Cortex of kidney (tissue), 1 donor: ENCODE results near the gene TMEM19.
"Not testable (repeated sequence)": the region's sequence is repeated elsewhere in the genome, so short reads cannot be mapped to it uniquely, and the experiment has no call there.

Experiments
- DNase-seq: peaks from one replicate; lab custom pipeline; 2025; lab: John Stamatoyannopoulos, UW

Gene TMEM19

GRCh38 chr12:71666259-71666658 is 19.6 kb upstream of the TMEM19 start:
- no peak for DNase-seq

GRCh38 chr12:71671311-71671710 is 14.6 kb upstream of the TMEM19 start:
- no peak for DNase-seq

DNA sequence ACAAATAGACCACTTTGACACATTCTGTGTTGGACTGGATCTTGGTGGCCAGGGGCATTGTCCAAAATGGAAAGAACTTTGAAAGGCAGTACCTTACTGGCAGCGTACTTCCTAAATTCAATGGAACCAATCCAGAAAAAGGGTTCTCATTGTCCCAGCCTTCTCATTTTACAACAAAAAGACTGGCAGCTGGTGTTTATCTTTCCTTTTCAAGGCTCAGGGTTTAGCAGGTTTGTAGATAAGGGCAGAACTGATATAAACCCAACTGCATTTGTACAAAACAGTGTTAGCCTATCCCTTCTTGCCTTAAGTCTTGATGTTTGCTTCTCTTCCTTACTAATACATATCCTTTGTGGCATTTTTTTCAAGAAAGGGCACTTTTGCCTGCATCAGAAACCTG is 14.1 kb upstream of the TMEM19 start:
- DNase-seq, result no peak

DNA sequence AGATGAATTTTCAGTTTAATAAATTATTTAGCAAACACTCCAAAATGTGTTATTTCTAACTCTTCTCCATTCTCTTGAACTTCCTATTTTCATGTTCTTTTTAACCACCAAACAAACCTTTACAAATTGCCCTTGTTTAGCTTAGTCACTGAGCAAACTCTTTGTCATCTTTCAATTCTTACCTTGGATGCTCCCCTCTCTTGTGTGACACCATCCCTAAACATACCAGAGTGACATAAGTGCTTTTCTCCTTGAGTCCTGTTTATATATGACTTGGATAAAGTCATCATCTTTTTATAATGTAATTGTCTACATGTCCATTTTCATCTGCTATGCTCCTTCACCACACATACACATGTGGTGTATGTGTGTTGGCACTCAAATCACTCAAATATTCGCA is 3.4 kb upstream of the TMEM19 start:
- no peak for DNase-seq

DNA sequence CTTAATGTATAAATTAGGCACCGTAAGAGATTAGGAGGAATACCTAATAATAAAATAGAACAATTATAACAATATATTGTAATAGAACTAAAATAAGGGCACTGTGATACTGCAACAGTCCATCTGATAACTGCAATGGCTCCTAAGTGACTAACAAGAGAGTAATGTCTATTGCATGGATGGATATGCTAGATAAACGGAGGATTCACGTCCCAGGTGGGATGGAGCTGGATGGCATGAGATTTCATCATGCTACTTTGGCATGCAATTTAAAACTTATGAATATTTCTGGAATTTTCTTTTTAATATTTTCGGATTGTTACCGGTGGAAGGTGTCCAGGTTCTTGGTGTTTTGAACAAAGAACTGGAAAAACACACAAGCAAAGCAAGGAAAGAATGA is 2.2 kb upstream of the TMEM19 start:
- no peak for DNase-seq

- no peak for DNase-seq
Measured at GRCh38 chr12:71684081-71684480, 1.8 kb upstream of the TMEM19 start.

DNA sequence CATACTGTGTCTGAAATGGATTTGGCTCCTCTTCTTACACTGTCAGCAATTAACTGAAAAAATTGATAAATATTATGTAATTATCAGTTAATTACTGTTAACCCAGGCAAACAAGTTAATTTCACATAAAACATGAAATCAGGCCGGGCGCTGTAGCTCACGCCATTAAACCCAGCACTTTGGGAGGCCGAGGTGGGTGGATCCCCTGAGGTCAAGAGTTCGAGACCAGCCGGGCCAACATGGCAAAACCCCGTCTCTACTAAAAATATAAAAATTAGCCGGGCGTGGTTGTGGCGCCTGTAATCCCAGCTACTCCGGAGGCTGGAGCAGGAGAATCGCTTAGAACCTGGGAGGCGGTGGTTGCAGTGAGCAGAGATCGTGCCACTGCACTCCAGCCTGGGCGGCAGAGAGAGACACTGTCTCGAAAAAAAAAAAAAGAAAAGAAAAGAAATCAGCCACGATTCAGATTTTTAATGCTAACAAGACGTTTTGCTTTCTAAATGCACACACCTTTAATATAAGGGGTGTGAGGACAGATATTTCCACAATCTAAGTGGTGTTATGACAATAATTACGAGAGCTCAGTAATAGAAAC is 473 bp upstream of the TMEM19 start:
- DNase-seq, result no peak

DNA sequence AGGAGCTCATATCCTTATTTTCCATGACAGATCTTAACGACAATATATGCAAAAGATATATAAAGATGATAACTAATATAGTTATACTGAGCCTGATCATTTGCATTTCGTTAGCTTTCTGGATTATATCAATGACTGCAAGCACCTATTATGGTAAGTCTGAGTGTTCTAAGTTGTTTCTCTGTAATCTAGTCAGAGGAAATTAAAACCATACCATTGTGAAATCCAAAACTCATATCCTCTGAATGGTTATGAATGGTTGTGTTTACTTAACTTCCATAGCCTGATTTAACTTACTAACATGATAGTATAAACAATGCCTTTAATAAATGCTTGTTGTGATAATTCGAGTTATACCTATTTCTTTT is 760 bp downstream of the TMEM19 start:
- no peak for DNase-seq

DNA sequence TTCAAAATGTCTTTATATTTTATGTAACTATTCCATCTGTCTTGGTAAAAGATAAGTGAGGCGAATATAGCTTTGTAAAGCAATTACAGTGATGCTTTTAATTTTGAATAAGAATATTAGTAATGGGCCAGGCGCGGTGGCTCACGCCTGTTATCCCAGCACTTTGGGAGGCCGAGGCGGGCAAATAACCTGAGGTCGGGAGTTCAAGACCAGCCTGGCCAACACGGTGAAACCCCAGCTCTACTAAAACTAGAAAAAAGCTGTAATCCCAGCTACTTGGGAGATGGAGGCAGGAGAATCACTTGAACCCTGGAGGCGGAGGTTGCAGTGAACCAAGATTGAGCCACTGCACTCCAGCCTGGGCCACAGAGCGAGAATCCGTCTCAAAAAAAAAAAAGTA is 1.3 kb downstream of the TMEM19 start:
- not testable (repeated sequence) for DNase-seq

DNA sequence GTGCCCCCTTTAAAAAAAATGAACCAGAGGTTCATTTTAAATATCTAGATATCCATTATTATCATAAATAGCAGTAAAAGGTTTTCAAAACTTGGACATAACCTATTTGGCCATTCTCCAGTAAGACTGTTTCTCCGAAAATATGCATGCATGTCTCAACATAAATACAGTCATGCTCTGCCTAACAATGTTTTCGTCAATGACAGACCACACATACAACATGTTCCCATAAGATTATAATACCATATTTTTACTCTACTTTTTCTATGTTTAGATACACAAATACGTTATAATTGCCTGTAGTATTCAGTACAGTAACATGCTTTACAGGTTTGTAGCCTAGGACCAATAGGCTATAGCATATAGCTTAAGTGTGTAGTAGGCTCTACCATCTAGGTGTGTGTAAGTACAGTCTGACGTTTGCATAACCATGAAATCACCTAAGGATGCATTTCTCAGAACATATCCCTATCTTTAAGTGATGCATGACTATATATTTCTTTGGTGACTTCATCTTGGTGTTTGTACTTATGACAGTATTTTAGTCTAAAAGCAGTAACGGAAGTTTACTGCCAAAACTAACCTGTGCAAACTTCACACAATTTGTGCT is 3.2 kb downstream of the TMEM19 start:
- DNase-seq, result no peak

GRCh38 chr12:71691504-71692129 is 5.7 kb downstream of the TMEM19 start:
- DNase-seq, result no peak

- no peak for DNase-seq
Measured at GRCh38 chr12:71693126-71693525, 7.2 kb downstream of the TMEM19 start.

GRCh38 chr12:71693651-71694050 is 7.8 kb downstream of the TMEM19 start:
- not testable (repeated sequence) for DNase-seq

GRCh38 chr12:71694099-71694820 is 8.4 kb downstream of the TMEM19 start:
- DNase-seq, result no peak

DNA sequence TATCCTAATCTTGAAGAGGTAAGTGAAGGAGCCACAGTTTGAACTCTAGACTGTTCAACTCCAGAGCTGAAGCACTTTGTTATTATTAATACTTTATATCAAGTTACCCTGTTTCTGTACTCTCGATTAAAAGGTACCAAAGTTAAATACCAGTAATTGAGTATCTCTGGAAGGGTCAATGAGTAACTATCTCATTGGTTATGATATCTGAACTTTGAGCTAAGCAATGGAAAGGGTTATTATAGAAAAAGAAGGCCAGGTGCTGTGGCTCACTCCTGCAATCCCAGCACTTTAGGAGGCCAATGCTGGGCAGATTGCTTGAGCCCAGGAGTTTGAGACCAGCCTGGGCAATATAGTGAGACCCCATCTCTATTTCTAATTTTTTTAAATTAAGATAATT is 9.9 kb downstream of the TMEM19 start:
- DNase-seq, result no peak

- not testable (repeated sequence) for DNase-seq
Measured at GRCh38 chr12:71702181-71702580, 16.3 kb downstream of the TMEM19 start.

GRCh38 chr12:71702590-71702989 is 16.7 kb downstream of the TMEM19 start:
- no peak for DNase-seq

GRCh38 chr12:71703206-71703605 is 17.3 kb downstream of the TMEM19 start:
- no peak for DNase-seq

DNA sequence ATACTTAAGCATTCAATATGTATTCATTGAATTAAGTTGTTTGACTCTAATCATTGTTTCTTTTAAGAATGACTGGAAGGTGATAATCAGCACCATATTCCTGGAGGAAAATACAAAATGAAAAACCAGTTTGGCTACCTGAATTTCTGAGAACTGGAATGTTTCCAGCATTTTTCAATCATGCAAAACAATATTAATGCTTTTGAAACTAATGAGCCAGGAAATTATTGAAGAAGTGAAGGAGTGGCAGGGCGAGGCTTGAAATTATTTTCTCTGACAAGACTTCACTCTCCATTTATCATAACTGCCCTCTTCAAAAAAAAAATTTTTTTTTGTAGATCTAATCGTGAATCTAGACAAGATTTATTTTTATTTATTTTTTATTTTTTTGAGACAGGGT is 19.0 kb downstream of the TMEM19 start:
- no peak for DNase-seq

DNA sequence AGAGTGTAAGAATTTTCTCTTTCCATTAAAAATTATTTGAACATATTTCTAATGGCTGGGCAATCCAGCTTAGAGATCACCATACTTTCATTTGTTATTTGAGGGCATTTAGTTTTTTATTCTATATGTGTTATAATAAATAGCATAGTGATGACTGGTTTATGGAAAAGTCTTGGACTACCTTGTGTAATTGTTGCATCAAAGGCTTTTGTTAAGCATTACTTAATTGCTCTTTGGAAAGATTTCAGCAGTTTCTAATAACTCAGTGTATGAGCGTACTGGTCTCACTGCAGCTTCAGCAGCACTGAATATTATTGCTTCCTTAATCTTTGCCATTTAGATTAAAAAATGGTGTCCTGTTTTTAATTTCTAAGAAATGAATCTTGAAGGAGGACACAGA is 22.8 kb downstream of the TMEM19 start:
- DNase-seq, result no peak

- no peak for DNase-seq
Measured at GRCh38 chr12:71710276-71711125, 24.6 kb downstream of the TMEM19 start.

DNA sequence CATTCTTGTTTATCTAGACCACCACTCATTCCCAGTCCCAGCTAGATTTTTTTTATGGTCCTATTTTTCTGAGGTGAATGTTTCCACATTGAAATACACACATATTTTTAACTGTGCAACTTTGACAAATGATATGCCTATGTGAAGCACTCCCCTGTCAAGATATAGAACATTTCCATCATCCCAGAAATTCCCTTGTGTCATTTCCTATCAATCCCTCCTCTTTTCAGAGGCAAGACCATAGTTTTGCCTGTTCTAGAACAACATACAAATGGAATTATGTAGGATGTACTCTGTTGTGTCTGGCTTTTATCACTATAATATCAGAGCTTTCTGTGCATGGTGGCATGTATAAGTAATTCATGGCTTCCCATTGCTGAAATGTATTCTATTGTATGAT is 32.7 kb downstream of the TMEM19 start:
- no peak for DNase-seq
